AG10803 (cell line): ENCODE data around the gene DEFB112.

Experiments
- DNase-seq: peaks from one replicate; pipeline ENCODE4 v3.0.0; 2010; ENCODE audit warnings: low read depth
- H3K4me3 ChIP-seq: 2 replicates; pipeline ENCODE4 v1.5.1; 2011; ENCODE audit warnings: mild to moderate bottlenecking, low read length, control low read depth
- TF ChIP-seq, protein P1 (sequence below): conservative IDR thresholded peaks from 2 replicates; pipeline ENCODE4 v1.5.1; 2011; ENCODE audit warnings: mild to moderate bottlenecking, low read length, control low read depth, inconsistent platforms

The DEFB112 gene, protein sequence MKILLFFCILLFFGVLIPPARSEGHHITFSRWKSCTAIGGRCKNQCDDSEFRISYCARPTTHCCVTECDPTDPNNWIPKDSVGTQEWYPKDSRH

DNA sequence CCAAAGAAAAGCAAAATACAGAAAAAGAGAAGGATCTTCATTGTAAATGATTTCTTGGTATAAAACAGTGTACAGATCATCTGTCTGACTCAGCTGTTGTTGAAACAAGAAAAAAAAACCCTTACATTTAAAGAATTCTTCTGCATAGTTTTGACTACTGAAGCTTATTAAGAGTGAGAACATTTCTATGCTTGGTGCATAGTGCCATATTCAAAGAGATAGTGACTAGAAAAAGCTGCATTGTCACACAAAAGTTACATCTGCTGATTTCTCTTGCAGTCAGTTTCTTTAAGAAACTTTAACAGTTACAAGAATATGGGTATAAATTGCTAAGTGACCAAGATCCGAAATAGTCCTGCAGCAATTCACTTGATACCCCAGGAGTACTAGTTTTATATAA is at the start of gene DEFB112:
Gene DEFB112, minus strand, starts transcription at position 101 of the 400 bp plus-strand sequence. Its CDS starts 60 bp downstream, at position 41.
- TF ChIP-seq, protein P1, sequence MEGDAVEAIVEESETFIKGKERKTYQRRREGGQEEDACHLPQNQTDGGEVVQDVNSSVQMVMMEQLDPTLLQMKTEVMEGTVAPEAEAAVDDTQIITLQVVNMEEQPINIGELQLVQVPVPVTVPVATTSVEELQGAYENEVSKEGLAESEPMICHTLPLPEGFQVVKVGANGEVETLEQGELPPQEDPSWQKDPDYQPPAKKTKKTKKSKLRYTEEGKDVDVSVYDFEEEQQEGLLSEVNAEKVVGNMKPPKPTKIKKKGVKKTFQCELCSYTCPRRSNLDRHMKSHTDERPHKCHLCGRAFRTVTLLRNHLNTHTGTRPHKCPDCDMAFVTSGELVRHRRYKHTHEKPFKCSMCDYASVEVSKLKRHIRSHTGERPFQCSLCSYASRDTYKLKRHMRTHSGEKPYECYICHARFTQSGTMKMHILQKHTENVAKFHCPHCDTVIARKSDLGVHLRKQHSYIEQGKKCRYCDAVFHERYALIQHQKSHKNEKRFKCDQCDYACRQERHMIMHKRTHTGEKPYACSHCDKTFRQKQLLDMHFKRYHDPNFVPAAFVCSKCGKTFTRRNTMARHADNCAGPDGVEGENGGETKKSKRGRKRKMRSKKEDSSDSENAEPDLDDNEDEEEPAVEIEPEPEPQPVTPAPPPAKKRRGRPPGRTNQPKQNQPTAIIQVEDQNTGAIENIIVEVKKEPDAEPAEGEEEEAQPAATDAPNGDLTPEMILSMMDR, result no peak

DNA sequence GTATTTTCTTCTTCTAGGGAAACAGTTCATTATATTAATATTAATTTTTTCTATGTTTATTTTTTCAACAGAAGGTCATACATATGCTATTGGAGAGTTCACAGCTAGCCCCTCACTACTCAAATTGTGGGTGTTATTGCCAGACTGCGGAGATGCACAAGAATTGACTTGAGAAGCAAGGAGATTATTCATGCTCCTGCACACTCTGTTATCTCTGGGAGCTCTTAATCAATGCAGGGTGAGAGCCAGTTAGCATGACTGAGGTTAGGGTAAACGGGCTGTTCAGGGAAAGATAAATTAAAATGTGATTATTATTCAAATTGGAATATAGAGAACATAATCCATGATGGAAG is 48.9 kb upstream of the DEFB112 start:
- TF ChIP-seq, protein P1, result no peak
- DNase-seq, result no peak
- no peak overlapping the region for H3K4me3 ChIP-seq

More for the DNA sequence above, at the start of gene DEFB112:
- no peak within 1 kb of the TSS for H3K4me3 ChIP-seq
- DNase-seq, result no peak

DNA sequence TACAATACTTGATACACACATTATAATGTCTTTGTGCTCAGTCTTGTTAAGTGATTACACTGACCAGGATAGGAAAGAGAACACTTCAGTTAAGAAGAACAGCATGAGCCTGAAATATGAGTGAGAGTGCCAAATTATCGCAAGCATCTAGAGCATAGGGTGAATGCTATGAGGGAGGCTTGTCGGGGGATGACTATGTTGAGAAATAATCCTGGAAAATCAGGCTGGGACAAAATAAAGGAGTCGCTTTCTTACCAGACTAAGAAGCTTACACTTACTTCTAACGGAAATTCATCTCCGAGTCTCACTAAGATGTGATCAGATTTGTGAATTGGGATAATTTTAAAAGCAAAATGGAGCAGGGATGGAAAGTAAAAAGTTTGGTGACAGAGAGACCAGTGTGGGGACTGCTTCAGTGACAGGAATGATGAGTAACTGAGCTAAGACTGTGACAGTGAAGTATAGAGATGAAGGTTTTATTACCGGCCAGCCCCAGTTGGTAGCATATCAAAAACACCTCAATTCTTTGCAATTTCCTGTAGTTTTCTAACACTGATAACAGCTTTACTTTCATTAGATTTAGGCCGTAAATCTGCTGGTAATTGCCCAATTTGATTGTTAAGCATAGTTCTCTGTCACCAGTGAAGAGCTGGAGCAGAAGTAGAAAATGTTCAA is 48.4 kb upstream of the DEFB112 start:
- TF ChIP-seq, protein P1, result no peak
- no peak overlapping the region for H3K4me3 ChIP-seq
- DNase-seq, result no peak

DNA sequence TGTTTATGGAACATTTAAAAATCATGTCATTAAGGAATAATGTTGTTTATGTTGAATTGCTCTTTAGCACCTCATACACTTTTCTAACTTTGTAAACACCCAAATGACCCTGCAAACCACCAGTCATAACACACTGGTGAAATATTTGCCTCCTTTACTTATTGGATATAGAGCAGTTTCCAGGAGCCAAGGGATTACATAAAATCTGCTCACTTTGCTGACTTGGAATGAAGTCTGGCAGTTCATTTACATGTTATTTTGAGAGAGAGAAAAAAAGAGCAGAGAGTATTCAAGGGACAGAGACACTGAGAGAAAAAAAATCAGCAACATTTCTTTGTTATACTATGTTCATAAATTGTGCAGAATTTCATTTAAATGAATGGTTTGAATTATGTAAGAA is 46.6 kb upstream of the DEFB112 start:
- H3K4me3 ChIP-seq, result no peak overlapping the region
- DNase-seq, result no peak
- TF ChIP-seq, protein P1, result no peak

DNA sequence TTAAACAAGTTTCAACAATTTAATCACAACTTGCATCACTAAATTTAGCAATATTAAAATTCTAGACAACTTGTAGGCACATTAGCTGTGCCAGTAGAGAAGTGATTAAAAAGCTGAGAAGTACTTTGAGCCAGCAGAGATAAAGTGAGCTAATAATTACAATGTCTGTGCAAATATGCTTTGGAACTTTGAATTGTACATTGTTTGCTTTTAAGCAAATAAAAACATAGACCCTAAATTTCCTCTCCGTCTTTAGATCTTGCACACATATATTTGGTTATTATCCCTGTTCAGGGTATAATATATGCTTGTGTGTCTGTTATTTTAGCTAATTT is 44.2 kb upstream of the DEFB112 start:
- H3K4me3 ChIP-seq, result no peak overlapping the region
- TF ChIP-seq, protein P1, result no peak
- no peak for DNase-seq

DNA sequence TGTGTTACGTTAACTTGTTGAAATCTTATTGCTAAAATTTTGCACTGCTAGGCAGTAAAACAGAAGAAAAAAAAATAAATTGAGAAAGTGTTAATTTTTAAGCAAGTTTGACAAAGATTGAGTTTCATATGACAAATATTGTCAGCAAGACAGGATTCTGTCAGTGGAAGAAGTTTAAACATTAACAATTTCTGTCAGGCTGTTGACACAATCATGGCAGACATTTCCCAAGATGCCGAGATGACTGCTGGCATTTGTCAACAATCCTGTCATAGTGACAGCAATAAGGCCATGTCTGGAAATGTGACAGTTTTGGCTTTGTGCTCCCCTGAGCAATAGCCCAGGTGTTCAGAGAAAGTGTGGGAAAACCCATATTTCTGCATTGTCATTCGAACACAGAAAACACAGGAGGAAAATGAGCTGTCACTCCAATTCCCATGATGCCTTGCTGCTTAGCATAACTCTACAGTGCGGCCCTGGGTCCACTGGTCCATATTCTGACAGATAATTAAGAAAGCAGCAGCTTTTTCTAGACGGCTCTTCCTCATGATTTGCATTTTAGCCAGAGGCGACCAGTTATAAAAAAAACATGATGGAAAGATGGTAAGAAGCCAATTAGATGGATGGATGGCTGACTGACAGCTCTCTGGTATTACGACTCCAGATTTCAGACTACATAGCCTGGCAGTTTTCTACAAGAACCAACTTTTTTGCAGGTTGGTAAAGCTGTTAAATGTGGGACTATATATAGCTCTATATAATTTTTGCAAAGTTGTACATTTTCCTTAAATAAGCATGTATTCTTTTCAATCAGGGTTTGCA is 43.6 kb upstream of the DEFB112 start:
- TF ChIP-seq, protein P1, result no peak
- H3K4me3 ChIP-seq, result no peak overlapping the region
- no peak for DNase-seq

DNA sequence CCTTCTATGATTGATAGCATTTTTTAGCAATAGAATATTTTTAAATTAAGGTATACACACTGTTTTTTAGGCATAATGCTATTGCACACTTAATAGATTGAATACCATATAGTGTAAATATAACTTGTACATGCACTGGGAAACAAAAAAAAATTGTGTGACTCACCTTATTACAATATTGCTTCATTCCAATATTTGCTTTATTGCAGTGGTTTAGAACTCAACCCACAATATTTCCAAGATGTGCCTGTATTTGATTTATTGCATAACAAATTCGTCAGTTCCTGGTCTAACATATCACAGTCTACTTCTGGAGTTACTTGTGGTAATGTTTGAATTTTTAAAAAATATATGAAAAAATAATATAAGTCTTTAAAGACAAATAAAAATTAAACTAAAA is 41.9 kb upstream of the DEFB112 start:
- peak; percentile 67 for DNase-seq
- H3K4me3 ChIP-seq, result no peak overlapping the region
- TF ChIP-seq, protein P1, result no peak
